ENCODE results near the gene CPNE1. TPM values are rescaled to one million over a fixed set of nuclear protein-coding genes. Genes with fewer than 3 reads are reported as not detected.

Gene CPNE1
- total RNA-seq, 1 donor from 2014 or later, result 76.3 TPM

DNA sequence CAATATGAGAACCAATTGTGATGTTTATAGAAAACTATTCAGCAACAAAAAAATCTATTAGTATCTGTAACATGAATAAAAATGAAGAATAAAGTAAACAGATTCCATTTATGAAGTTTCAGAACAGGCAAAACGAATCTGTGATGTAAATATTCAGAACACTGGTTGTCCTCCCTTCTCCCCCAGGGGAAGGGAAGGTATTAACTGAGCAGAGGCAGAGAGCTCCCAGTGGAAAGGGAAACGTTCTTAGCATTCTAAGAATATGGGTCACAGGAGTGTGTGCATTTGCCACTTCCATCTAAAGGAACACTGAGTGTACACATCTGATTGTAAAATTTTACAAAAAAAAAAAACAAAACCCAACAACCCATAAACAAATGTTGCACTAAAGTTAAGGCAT, 25.9 kb downstream of the CPNE1 start:
- no peak for FAIRE-seq
- TF ChIP-seq, protein P1, sequence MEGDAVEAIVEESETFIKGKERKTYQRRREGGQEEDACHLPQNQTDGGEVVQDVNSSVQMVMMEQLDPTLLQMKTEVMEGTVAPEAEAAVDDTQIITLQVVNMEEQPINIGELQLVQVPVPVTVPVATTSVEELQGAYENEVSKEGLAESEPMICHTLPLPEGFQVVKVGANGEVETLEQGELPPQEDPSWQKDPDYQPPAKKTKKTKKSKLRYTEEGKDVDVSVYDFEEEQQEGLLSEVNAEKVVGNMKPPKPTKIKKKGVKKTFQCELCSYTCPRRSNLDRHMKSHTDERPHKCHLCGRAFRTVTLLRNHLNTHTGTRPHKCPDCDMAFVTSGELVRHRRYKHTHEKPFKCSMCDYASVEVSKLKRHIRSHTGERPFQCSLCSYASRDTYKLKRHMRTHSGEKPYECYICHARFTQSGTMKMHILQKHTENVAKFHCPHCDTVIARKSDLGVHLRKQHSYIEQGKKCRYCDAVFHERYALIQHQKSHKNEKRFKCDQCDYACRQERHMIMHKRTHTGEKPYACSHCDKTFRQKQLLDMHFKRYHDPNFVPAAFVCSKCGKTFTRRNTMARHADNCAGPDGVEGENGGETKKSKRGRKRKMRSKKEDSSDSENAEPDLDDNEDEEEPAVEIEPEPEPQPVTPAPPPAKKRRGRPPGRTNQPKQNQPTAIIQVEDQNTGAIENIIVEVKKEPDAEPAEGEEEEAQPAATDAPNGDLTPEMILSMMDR (IDR thresholded peaks at IDR 0.05; ENCODE audit: insufficient read depth, low read length, severe bottlenecking), result no peak

GRCh38 chr20:35637276-35637675, 27.4 kb downstream of the CPNE1 start:
- no peaks in the 10 kb centered on the region for H3K27me3 ChIP-seq (ENCODE audit: control insufficient read depth, insufficient read depth, low read length)
- DNase-seq (ENCODE audit: low read depth) (no peak), FAIRE-seq (no peak)
- no peak overlapping the region for H3K4me3 ChIP-seq (ENCODE audit: low read depth, low read length)
- TF ChIP-seq, protein P1 (IDR thresholded peaks at IDR 0.05; ENCODE audit: insufficient read depth, low read length, severe bottlenecking), result no peak
- peaks cover 2% of the 10 kb centered on the region for H3K36me3 ChIP-seq (ENCODE audit: control insufficient read depth, insufficient read depth, low read length)

More for the DNA sequence above, 25.9 kb downstream of the CPNE1 start:
- Histone ChIP-seq H3K27me3 (ENCODE audit: control insufficient read depth, insufficient read depth, low read length) (no peaks in the 10 kb centered on the region), H3K4me3 (ENCODE audit: low read depth, low read length) (no peak overlapping the region), H3K36me3 (ENCODE audit: control insufficient read depth, insufficient read depth, low read length) (no peaks in the 10 kb centered on the region)
- DNase-seq (ENCODE audit: low read depth), result no peak

DNA sequence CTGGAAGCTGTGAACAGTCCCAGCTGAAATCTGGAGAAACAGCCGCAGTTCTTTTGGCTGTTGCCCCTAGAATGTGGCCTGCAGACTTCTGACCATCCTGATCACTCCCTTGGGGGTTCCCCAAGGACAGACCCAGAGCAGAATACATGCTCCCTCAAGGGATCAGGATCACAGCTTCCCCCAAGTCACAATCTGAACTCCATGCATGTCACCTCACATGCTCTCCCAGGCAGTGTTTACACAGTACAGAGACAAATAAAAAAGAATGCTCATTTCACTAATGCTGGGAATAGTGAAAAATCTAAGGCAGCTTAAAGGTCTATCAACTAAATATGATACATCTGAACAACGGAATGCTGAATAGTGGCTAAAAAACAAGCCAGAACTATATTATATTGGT, 28.6 kb downstream of the CPNE1 start:
- H3K27me3 ChIP-seq (ENCODE audit: control insufficient read depth, insufficient read depth, low read length), result no peaks in the 10 kb centered on the region
- peaks cover 9% of the 10 kb centered on the region for H3K36me3 ChIP-seq (ENCODE audit: control insufficient read depth, insufficient read depth, low read length)
- no peak for FAIRE-seq
- no peak for DNase-seq (ENCODE audit: low read depth)
- H3K4me3 ChIP-seq (ENCODE audit: low read depth, low read length), result no peak overlapping the region
- TF ChIP-seq, protein P1 (IDR thresholded peaks at IDR 0.05; ENCODE audit: insufficient read depth, low read length, severe bottlenecking), result no peak

DNA sequence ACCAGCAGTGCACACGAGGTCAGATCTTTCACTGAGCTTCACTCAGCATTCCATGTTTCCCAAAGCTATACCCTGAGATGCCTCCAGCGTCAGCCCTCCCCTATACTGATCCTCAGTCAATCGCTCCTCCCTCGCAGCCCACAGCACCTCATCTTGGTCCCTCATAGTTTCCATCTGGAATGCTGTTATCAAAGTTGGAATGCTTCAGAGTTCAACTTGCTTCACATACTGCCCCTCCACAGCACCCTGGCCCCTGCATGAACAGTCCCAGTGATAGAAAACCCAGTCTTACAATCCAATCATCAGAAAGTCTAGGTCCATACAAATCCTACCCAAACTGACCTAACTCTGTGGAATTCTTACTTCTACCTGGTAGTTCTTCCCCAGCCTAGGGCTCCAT, 29.0 kb downstream of the CPNE1 start:
- TF ChIP-seq, protein P1 (IDR thresholded peaks at IDR 0.05; ENCODE audit: insufficient read depth, low read length, severe bottlenecking), result no peak
- H3K36me3 ChIP-seq (ENCODE audit: control insufficient read depth, insufficient read depth, low read length), result peaks cover 10% of the 10 kb centered on the region
- H3K27me3 ChIP-seq (ENCODE audit: control insufficient read depth, insufficient read depth, low read length), result no peaks in the 10 kb centered on the region
- FAIRE-seq (no peak), DNase-seq (ENCODE audit: low read depth) (no peak)
- no peak overlapping the region for H3K4me3 ChIP-seq (ENCODE audit: low read depth, low read length)

DNA sequence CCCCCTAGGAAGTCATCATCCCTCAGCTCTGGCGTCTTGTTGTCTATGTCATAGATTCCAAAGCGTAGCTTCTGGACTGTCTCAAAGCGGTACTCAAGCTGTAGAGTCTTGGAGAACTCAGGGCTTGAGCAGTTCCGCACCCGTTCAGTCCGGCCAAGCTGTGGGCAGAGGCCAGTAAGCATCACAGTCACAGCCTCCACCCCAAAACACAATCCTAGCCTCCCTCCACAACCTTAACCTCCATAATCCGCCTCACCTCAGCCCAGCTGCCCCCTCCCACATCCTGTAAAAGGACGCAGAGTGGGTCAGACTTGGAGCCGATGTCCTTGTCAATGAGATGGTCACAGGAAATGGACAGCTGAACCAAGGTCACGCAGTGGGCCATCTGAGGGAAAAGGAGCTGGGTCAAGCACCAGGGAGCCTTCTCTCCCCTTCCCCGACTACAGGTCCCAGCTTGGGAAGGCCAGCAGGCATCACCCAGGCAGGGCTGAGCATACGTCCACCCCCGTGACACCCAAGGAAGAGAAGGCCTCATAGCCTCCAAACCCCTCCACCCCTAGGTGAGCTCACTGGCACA, 32.1 kb downstream of the CPNE1 start:
- Histone ChIP-seq H3K36me3 (ENCODE audit: control insufficient read depth, insufficient read depth, low read length) (peaks cover 14% of the 10 kb centered on the region), H3K4me3 (ENCODE audit: low read depth, low read length) (no peak overlapping the region), H3K27me3 (ENCODE audit: control insufficient read depth, insufficient read depth, low read length) (no peaks in the 10 kb centered on the region)
- no peak for FAIRE-seq
- TF ChIP-seq, protein P1 (IDR thresholded peaks at IDR 0.05; ENCODE audit: insufficient read depth, low read length, severe bottlenecking), result no peak
- no peak for DNase-seq (ENCODE audit: low read depth)

DNA sequence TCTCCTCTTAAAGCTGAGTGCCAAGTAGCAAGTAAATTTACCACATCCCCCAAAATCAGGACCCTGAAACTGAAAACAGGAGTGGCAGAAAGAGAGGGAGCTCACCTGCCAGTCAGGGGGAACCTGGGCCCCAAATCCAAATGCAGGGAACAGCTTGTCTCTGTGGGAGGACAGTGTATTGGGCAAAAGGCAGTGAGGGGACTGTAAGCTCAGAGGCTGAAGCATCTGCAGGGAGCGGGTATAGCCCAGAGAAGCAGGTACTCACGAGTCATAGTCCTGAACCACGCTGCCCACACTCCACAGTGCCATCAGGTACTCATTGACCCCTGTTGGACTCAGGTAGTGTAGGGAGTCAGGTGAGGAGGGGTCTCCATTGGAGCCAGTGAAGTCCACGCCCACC, 34.1 kb downstream of the CPNE1 start:
- no peak for DNase-seq (ENCODE audit: low read depth)
- H3K36me3 ChIP-seq (ENCODE audit: control insufficient read depth, insufficient read depth, low read length), result peaks cover 19% of the 10 kb centered on the region
- H3K4me3 ChIP-seq (ENCODE audit: low read depth, low read length), result no peak overlapping the region

More for the DNA sequence above, 34.1 kb downstream of the CPNE1 start:
- TF ChIP-seq, protein P1 (IDR thresholded peaks at IDR 0.05; ENCODE audit: insufficient read depth, low read length, severe bottlenecking), result no peak
- no peak for FAIRE-seq
- H3K27me3 ChIP-seq (ENCODE audit: control insufficient read depth, insufficient read depth, low read length), result no peaks in the 10 kb centered on the region

All from bronchial epithelial cell (primary cell).